Measurements from ENCODE around the gene CPE. TPM values are rescaled to one million over a fixed set of nuclear protein-coding genes. Genes with fewer than 3 reads are reported as not detected.

Gene CPE
- total RNA-seq, 4 donors from 2014 or later = 7.5 to 29.1 (median 12.3) TPM

GRCh38 chr4:165378398-165378744, 437 bp upstream of the CPE start:
- Histone ChIP-seq H3K27me3 (peaks cover 32% of the 10 kb centered on the region), H3K4me3 (peak overlapping the region; percentile 13 to 61 (median 58)), H3K27ac (peak overlapping the region; percentile 42 to 78 (median 67)), H3K36me3 (no peaks in the 10 kb centered on the region), H3K9me3 (no peaks in the 10 kb centered on the region), H3K4me1 (peaks cover 0 to 14% (median 1%) of the 10 kb centered on the region in 4 donors)
- WGBS, 2 donors (ENCODE audit: low coverage in 1 of 2) = 44 to 72% methylated on average over 1 of the region's 1 CpG
- in situ Hi-C loops (cut with MboI; ENCODE audit: low pct_ligation_motif_present in 1 of 4, low pct_unique_long_range_greater_than_20kb in 1 of 4, low sequenced_read_pairs in 3 of 4) (no loop called here), intact Hi-C loops (cut with DNase I; ENCODE audit: low total_unique reads) (no loop called here)
- TF ChIP-seq POLR2A (IDR thresholded peaks at IDR 0.05) (no peak), CTCF (IDR thresholded peaks at IDR 0.05) (no peak), EP300 (IDR thresholded peaks at IDR 0.05; ENCODE audit: low read depth) (no peak), POLR2AphosphoS5 (IDR thresholded peaks at IDR 0.05) (no peak)
- DNase-seq = no peak

DNA sequence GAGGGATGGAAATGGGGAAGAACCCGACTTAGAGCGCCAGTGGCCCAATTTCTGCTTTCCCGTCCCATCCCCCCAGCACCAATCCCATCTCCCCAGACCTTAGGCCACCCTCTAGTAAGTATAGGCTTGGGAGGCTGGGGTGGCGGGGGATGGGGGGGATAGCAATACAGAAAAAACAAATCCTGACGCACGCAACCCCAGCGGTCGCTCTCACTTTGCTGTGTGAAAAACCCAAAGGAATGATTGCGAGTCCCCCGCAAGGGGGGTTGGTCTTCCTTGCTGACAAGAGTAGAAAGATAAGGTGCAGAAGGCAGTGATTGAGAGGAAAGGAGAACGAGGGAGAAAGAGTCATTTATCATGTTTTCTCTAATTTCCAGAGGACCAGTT, 863 bp downstream of the CPE start:
- TF ChIP-seq CTCF (IDR thresholded peaks at IDR 0.05) (no peak), POLR2AphosphoS5 (IDR thresholded peaks at IDR 0.05) (no peak), EP300 (IDR thresholded peaks at IDR 0.05; ENCODE audit: low read depth) (no peak), POLR2A (IDR thresholded peaks at IDR 0.05) (no peak)
- Histone ChIP-seq H3K9me3 (no peaks in the 10 kb centered on the region), H3K27me3 (peaks cover 27% of the 10 kb centered on the region), H3K4me1 (peaks cover 0 to 14% (median 1%) of the 10 kb centered on the region in 4 donors), H3K27ac (peak overlapping the region; percentile 42 to 78 (median 67)), H3K4me3 (peak overlapping the region in 3 of 4 donors; percentile 55 to 61 (median 61)), H3K36me3 (no peaks in the 10 kb centered on the region)
- no peak for DNase-seq
- in situ Hi-C loops (cut with MboI; ENCODE audit: low pct_ligation_motif_present in 1 of 4, low pct_unique_long_range_greater_than_20kb in 1 of 4, low sequenced_read_pairs in 3 of 4) (no loop called here), intact Hi-C loops (cut with DNase I; ENCODE audit: low total_unique reads) (no loop called here)
- WGBS, 2 donors (ENCODE audit: low coverage in 1 of 2) = 77 to 78% methylated on average over 7 to 11 of the region's 11 CpGs

- Histone ChIP-seq H3K4me3 (no peak overlapping the region), H3K36me3 (no peaks in the 10 kb centered on the region), H3K27me3 (peaks cover 27% of the 10 kb centered on the region), H3K27ac (no peak overlapping the region), H3K4me1 (peaks cover 0 to 14% (median 1%) of the 10 kb centered on the region in 4 donors), H3K9me3 (no peaks in the 10 kb centered on the region)
- intact Hi-C loops (cut with DNase I; ENCODE audit: low total_unique reads) = no loop called here
- DNase-seq = no peak
- TF ChIP-seq CTCF (IDR thresholded peaks at IDR 0.05) (no peak), POLR2A (IDR thresholded peaks at IDR 0.05) (no peak)
- 45 to 50% methylated on average over 1 of the region's 1 CpG for WGBS, 2 donors (ENCODE audit: low coverage in 1 of 2)
- in situ Hi-C loops (cut with MboI; ENCODE audit: low pct_ligation_motif_present in 1 of 4, low pct_unique_long_range_greater_than_20kb in 1 of 4, low sequenced_read_pairs in 3 of 4) = no loop called here
Measured at GRCh38 chr4:165380805-165381204, 2.0 kb downstream of the CPE start.

DNA sequence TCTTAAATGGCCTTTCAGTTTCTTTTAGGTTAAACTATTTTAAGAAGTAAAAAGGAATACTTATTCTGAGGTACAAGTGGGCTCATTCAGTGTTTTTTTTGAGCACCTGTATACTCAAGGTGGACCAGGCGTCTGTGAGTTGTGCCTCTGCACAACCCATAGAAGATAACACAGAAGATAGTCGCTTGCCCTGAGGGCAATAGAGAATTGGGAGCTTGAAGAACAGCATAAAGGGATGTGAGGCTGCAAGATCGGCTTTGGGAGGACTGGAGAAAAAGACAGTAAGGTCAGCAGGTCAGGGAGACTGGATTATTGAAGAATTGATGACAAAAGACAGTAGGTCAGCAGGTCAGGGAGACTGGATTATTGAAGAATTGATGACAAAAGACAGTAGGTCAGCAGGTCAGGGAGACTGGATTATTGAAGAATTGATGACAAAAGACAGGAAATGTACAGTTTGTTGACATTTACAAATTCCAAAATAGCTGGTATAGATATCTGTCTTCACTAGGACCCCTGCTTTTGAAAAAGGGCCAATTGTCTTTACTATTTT, 3.1 kb downstream of the CPE start:
- no peaks in the 10 kb centered on the region for H3K36me3 ChIP-seq
- H3K27ac ChIP-seq = no peak overlapping the region
- intact Hi-C loops (cut with DNase I; ENCODE audit: low total_unique reads) (no loop called here), in situ Hi-C loops (cut with MboI; ENCODE audit: low pct_ligation_motif_present in 1 of 4, low pct_unique_long_range_greater_than_20kb in 1 of 4, low sequenced_read_pairs in 3 of 4) (no loop called here)
- TF ChIP-seq POLR2AphosphoS5 (IDR thresholded peaks at IDR 0.05) = no peak
- no peak for TF ChIP-seq CTCF (IDR thresholded peaks at IDR 0.05)
- no peak for TF ChIP-seq POLR2A (IDR thresholded peaks at IDR 0.05)
- no peak for TF ChIP-seq EP300 (IDR thresholded peaks at IDR 0.05; ENCODE audit: low read depth)
- no peak overlapping the region for H3K4me3 ChIP-seq
- DNase-seq = no peak
- WGBS, 2 donors (ENCODE audit: low coverage in 1 of 2) = 70 to 85% methylated on average over 2 to 3 of the region's 3 CpGs
- peaks cover 0 to 14% (median 1%) of the 10 kb centered on the region in 4 donors for H3K4me1 ChIP-seq
- peaks cover 26% of the 10 kb centered on the region for H3K27me3 ChIP-seq
- H3K9me3 ChIP-seq = no peaks in the 10 kb centered on the region

All from transverse colon (tissue), 4 donors.